GM12878 (cell line): ENCODE data around the gene SGMS1. TPM values are rescaled to one million over a fixed set of nuclear protein-coding genes. Genes with fewer than 3 reads are reported as not detected.

Experiments used
- ATAC-seq: fragments of 200-7000 bp; cut with Tn5 transposase; 3 replicates; pipeline ENCODE4 v1.9.1; 2020; ENCODE audit warnings: mild to moderate bottlenecking, moderate library complexity
- BruUV-seq: library from RNA; stranded (reverse); fragments of 400-500 nt; replicated peaks from 2 replicates; lab custom pipeline; 2021; lab: Mats Ljungman, UMichigan
- CTCF ChIA-PET: fragments of 300-600 bp; sonication (Branson Sonifier 250); formaldehyde crosslinking; extraction: SDS; loops from one replicate; lab custom pipeline; 2021; ENCODE audit warnings: inconsistent platforms; lab: Yijun Ruan, JAX
- POLR2A ChIA-PET: fragments of 350-600 bp; formaldehyde crosslinking; extraction: SDS; loops from one replicate; lab custom pipeline; 2021; ENCODE audit warnings: inconsistent platforms; lab: Charles Lee
- RAD21 ChIA-PET: fragments of 300-600 bp; sonication (Branson Sonifier 250); formaldehyde crosslinking; loops from one replicate; lab custom pipeline; 2023; ENCODE audit warnings: antibody characterized with exemption; ENCODE audit not compliant: unreplicated experiment; lab: Charles Lee
- SMC1A ChIA-PET: fragments of 300-600 bp; sonication (Branson Sonifier 250); formaldehyde crosslinking; loops from one replicate; lab custom pipeline; 2023; ENCODE audit not compliant: unreplicated experiment, uncharacterized antibody; lab: Charles Lee
- DNase-seq: peaks from one replicate; pipeline ENCODE4 v3.0.0-alpha.2; 2011; ENCODE audit warnings: low read depth, low spot score
- FAIRE-seq: peaks from 3 replicates; lab custom pipeline; 2011; peaks lifted over from hg19 to GRCh38; lab: Jason Lieb, UNC
- H2AFZ ChIP-seq: 2 replicates; pipeline ENCODE4 v1.6.0; 2011; ENCODE audit warnings: low read depth, low read length, control low read depth; ENCODE audit not compliant: control insufficient read depth
- H3K27ac ChIP-seq: 2 replicates; pipeline ENCODE4 v1.5.1; 2011; ENCODE audit warnings: control low read depth; ENCODE audit not compliant: control insufficient read depth, insufficient read depth
- H3K27me3 ChIP-seq, 2 experiments: replicated peaks in 1 of 2; 2 replicates each; pipeline versions ENCODE4 v1.6.0 to v1.6.1; 2011; ENCODE audit warnings: low read length in 1 of 2; ENCODE audit not compliant: control insufficient read depth in 2 of 2, insufficient read depth in 2 of 2
- H3K36me3 ChIP-seq, 2 experiments: 2 replicates each; pipeline ENCODE4 v1.5.1; 2011; ENCODE audit warnings: low read length in 1 of 2; ENCODE audit not compliant: control insufficient read depth in 2 of 2, insufficient read depth in 2 of 2
- H3K4me1 ChIP-seq: 2 replicates; pipeline ENCODE4 v1.6.1; 2011; ENCODE audit warnings: mild to moderate bottlenecking, low read length, moderate library complexity, mixed read lengths; ENCODE audit not compliant: control insufficient read depth, insufficient read depth
- H3K4me2 ChIP-seq: 2 replicates; pipeline ENCODE4 v1.6.0; 2011; ENCODE audit warnings: control low read depth; ENCODE audit not compliant: control insufficient read depth, insufficient read depth
- H3K4me3 ChIP-seq: fragments of 200-600 bp; sonication (generic); 2 replicates; pipeline ENCODE4 v1.5.1; 2016
- H3K79me2 ChIP-seq: 2 replicates; pipeline ENCODE4 v1.6.0; 2011; ENCODE audit warnings: low read length; ENCODE audit not compliant: control insufficient read depth, insufficient read depth
- H3K9ac ChIP-seq: 2 replicates; pipeline ENCODE4 v1.8.0; 2011; ENCODE audit warnings: low read length, control low read depth, mixed read lengths; ENCODE audit not compliant: control insufficient read depth, insufficient read depth
- H3K9me3 ChIP-seq: replicated peaks from 3 replicates; pipeline ENCODE4 v1.5.1; 2011; ENCODE audit warnings: mild to moderate bottlenecking, low read length; ENCODE audit not compliant: control insufficient read depth, insufficient read depth
- H4K20me1 ChIP-seq: 2 replicates; pipeline ENCODE4 v1.6.0; 2011; ENCODE audit not compliant: control insufficient read depth, insufficient read depth
- BHLHE40 ChIP-seq, 2 experiments: fragments of 450-650 bp in 1 of 2; IDR thresholded peaks; 2 replicates each; pipeline ENCODE4 v1.6.1; 2011 to 2017; ENCODE audit warnings: low read depth in 2 of 2, borderline replicate concordance in 1 of 2, improper control_type of control experiment in 1 of 2, low read length in 1 of 2, mild to moderate bottlenecking in 1 of 2
- E2F4 ChIP-seq: IDR thresholded peaks from 2 replicates; pipeline ENCODE4 v1.6.1; 2012; ENCODE audit warnings: low read depth, low read length, improper control_type of control experiment
- NR2F1 ChIP-seq: fragments of 450-650 bp; conservative IDR thresholded peaks from 2 replicates; pipeline ENCODE4 v1.6.1; 2017; ENCODE audit warnings: mild to moderate bottlenecking
- RUNX3 ChIP-seq: IDR thresholded peaks from 2 replicates; pipeline ENCODE4 v1.6.1; 2012; ENCODE audit warnings: low read length, inconsistent platforms
- TCF12 ChIP-seq: IDR thresholded peaks from 2 replicates; pipeline ENCODE4 v1.6.1; 2011; ENCODE audit warnings: low read depth, mild to moderate bottlenecking, low read length
- WGBS: methylation state at CpG from one replicate; pipeline ENCODE4 v1.1.6; 2016; ENCODE audit warnings: low lambda C conversion rate; ENCODE audit not compliant: insufficient replicate concordance, insufficient coverage; ENCODE audit errors: missing lambda C conversion rate; 5-methylcytosine and 5-hydroxymethylcytosine counted together
- in situ Hi-C: fragments of 300-500 bp; cut with MboI; formaldehyde crosslinking; loops from 9 replicates; pipeline ENCODE4 v1.14.3; 2018; ENCODE audit warnings: mixed read lengths
- intact Hi-C: fragments of 100-400 bp; cut with micrococcal nuclease; formaldehyde crosslinking; loops from one replicate; pipeline ENCODE4 v1.14.2; 2022; ENCODE audit not compliant: unreplicated experiment
- polyA plus RNA-seq, 11 experiments: library from polyadenylated mRNA; depleted of rRNA in 4 of 11; unstranded in 6 of 11; stranded (reverse) in 5 of 11; fragments of >200 nt; fragmentation: Nextera tagmentation in 4 of 11; fragmentation: Illumina TruSeq in 1 of 11; extraction: Ambion mirVana in 4 of 11; extraction: Trizol in 1 of 11; gene quantifications; 1 replicate in 1 of 11; 2 replicates in 10 of 11; pipeline versions ENCODE4 v1.2.1 to v1.2.3, GENCODE V29; 2011 to 2016; ENCODE audit warnings: inconsistent platforms in 2 of 11, missing spikeins in 2 of 11, low read depth in 1 of 11
- total RNA-seq, 4 experiments: library from RNA; depleted of rRNA in 3 of 4; stranded (reverse); fragments of >200 nt in 3 of 4; fragmentation: Illumina TruSeq in 1 of 4; extraction: Trizol in 1 of 4; gene quantifications; 2 replicates each; pipeline versions ENCODE4 v1.2.1 to v1.2.3, GENCODE V29; 2013 to 2021

Gene SGMS1
- total and polyA plus RNA-seq, 10 of the 15 experiments (the other 5 are each of a cell fraction or from before 2014, with no cell fraction given) = 1.4 to 14.5 (median 4.9) TPM

GRCh38 chr10:50605269-50605950, 18.3 kb downstream of the SGMS1 start:
- Histone ChIP-seq H3K36me3 (no peaks in the 10 kb centered on the region), H3K4me1 (peaks cover 24% of the 10 kb centered on the region; the same call in 1 of the 2 replicates), H3K4me2 (no peak overlapping the region), H2AFZ (no peak overlapping the region), H3K79me2 (peaks cover 6% of the 10 kb centered on the region), H3K4me3 (no peak overlapping the region), H4K20me1 (no peaks in the 10 kb centered on the region), H3K27ac (0 out of 2 replicates have a peak overlapping the region, but pooled peaks have one; percentile 11), H3K27me3 (no peaks in the 10 kb centered on the region), H3K9me3 (no peaks in the 10 kb centered on the region), H3K9ac (no peak overlapping the region)
- TF ChIP-seq NR2F1 (0 out of 2 replicates have a peak, but pooled peaks have one; percentile 21), E2F4 (no peak), RUNX3 (peak; percentile 80), BHLHE40 (IDR thresholded peaks at IDR 0.05; ENCODE audit: borderline replicate concordance in 1 of 2, low read depth in 2 of 2, low read length in 1 of 2) (no peak), TCF12 (0 out of 2 replicates have a peak, but pooled peaks have one; percentile 50)
- in situ Hi-C loops (no loop called here), intact Hi-C loops (no loop called here)
- peak; percentile 81 for ATAC-seq
- ChIA-PET RAD21 (interaction anchor here (0.8 to 2.1 kb wide), 5 partner anchors 14 to 225 kb away, joined by 3 to 4 read pairs (median 3); no protein-coding TSS in a partner anchor), CTCF (interaction anchor here (0.6 to 1.3 kb wide), 4 partner anchors 15 to 44 kb away, joined by 3 to 5 read pairs (median 4); no protein-coding TSS in a partner anchor), SMC1A (interaction anchor here (0.7 to 1.4 kb wide), 11 partner anchors 9 to 226 kb away, joined by 3 to 6 read pairs (median 3); no protein-coding TSS in a partner anchor), POLR2A (interaction anchor here (0.7 to 1.8 kb wide), 2 partner anchors 14 to 17 kb away, joined by 3 to 6 read pairs; no protein-coding TSS in a partner anchor)
- 77% methylated on average over 1 of the region's 1 CpG for WGBS
- no TSS peak for BruUV-seq
- FAIRE-seq = peak; percentile 56
- no peak for DNase-seq
